Panc1 (cell line): ENCODE results near the gene NF1. TPM values are rescaled to one million over a fixed set of nuclear protein-coding genes. Genes with fewer than 3 reads are reported as not detected.

Experiments used
- ATAC-seq: fragments of 200-7000 bp; cut with Tn5 transposase; 2 replicates; pipeline ENCODE4 v1.9.1; 2020; ENCODE audit warnings: mild to moderate bottlenecking, moderate library complexity
- BruUV-seq: library from RNA; stranded (reverse); fragments of 400-500 nt; replicated peaks from 2 replicates; lab custom pipeline; 2021; lab: Mats Ljungman, UMichigan
- CTCF ChIA-PET: fragments of 300-600 bp; sonication (Branson Sonifier 250); formaldehyde crosslinking; loops from one replicate; lab custom pipeline; 2022; ENCODE audit warnings: antibody characterized with exemption; lab: Charles Lee
- POLR2A ChIA-PET: fragments of 300-600 bp; sonication (Branson Sonifier 250); formaldehyde crosslinking; loops from one replicate; lab custom pipeline; 2022; ENCODE audit warnings: antibody characterized with exemption; lab: Charles Lee
- DNase-seq: peaks from one replicate; pipeline ENCODE4 v3.0.0-alpha.2; 2010; ENCODE audit warnings: low read depth, low spot score
- H3K27ac ChIP-seq: 2 replicates; pipeline ENCODE4 v1.5.1; 2011; ENCODE audit warnings: mild to moderate bottlenecking, low read length, inconsistent platforms
- H3K27me3 ChIP-seq: fragments of 200-500 bp; sonication (Bioruptor generic); 2 replicates; pipeline ENCODE4 v1.6.0; 2014; ENCODE audit warnings: low read length, inconsistent platforms; ENCODE audit not compliant: control insufficient read depth, insufficient read depth
- H3K36me3 ChIP-seq: fragments of 200-500 bp; sonication (Bioruptor generic); 2 replicates; pipeline ENCODE4 v1.5.1; 2014; ENCODE audit warnings: inconsistent platforms, mild to moderate bottlenecking, low read length, moderate library complexity; ENCODE audit not compliant: control insufficient read depth, insufficient read depth
- H3K4me1 ChIP-seq: 2 replicates; pipeline ENCODE4 v1.5.1; 2011; ENCODE audit warnings: inconsistent platforms, mild to moderate bottlenecking, low read length, moderate library complexity; ENCODE audit not compliant: control insufficient read depth, insufficient read depth
- H3K4me3 ChIP-seq, 2 experiments: 2 replicates each; pipeline ENCODE4 v1.5.1; 2011 to 2012; ENCODE audit warnings: low read depth in 2 of 2, low read length in 2 of 2, mild to moderate bottlenecking in 2 of 2, inconsistent platforms in 1 of 2, moderate library complexity in 1 of 2
- H3K9me3 ChIP-seq: fragments of 200-500 bp; sonication (Bioruptor generic); 2 replicates; pipeline ENCODE4 v1.5.1; 2014; ENCODE audit warnings: low read depth, mild to moderate bottlenecking, inconsistent platforms, low read length, moderate library complexity; ENCODE audit not compliant: control insufficient read depth, insufficient read depth
- CTCF ChIP-seq: fragments of 450-650 bp; IDR thresholded peaks from 2 replicates; pipeline ENCODE4 v1.5.1; 2017; ENCODE audit warnings: mild to moderate bottlenecking
- POLR2AphosphoS5 ChIP-seq: IDR thresholded peaks from 2 replicates; pipeline ENCODE4 v1.6.1; 2012; ENCODE audit warnings: mild to moderate bottlenecking, low read depth, low read length, moderate library complexity
- SIN3A ChIP-seq: IDR thresholded peaks from 2 replicates; pipeline ENCODE4 v1.6.1; 2012; ENCODE audit warnings: low read depth, mild to moderate bottlenecking, low read length, moderate library complexity, borderline replicate concordance; ENCODE audit not compliant: insufficient read depth
- TCF7L2 ChIP-seq: IDR thresholded peaks from 2 replicates; pipeline ENCODE4 v1.6.1; 2011; ENCODE audit warnings: mild to moderate bottlenecking, low read depth, low read length, inconsistent platforms
- in situ Hi-C: cut with HindIII; loops from 2 replicates; pipeline ENCODE4 v1.10.0; 2016; ENCODE audit warnings: low sequenced_read_pairs, low pct_unique_long_range_greater_than_20kb
- intact Hi-C: fragments of 100-400 bp; cut with micrococcal nuclease; formaldehyde crosslinking; loops from one replicate; pipeline ENCODE4 v1.10.0; 2022; ENCODE audit not compliant: unreplicated experiment
- total RNA-seq: library from RNA; stranded (reverse); gene quantifications from one replicate; pipeline ENCODE4 v1.2.1, GENCODE V29; 2021; ENCODE audit not compliant: unreplicated experiment
- TF ChIP-seq, protein P1 (sequence below), 2 experiments: IDR thresholded peaks; 2 replicates each; pipeline ENCODE4 v1.6.1; 2011 to 2012; ENCODE audit warnings: low read depth in 2 of 2, control low read depth in 1 of 2, low read length in 1 of 2, mild to moderate bottlenecking in 1 of 2, moderate library complexity in 1 of 2; ENCODE audit not compliant: insufficient read depth in 1 of 2

Gene NF1
- total RNA-seq, 1 experiment from 2014 or later, result 82.5 TPM

GRCh38 chr17:31366088-31366487 is 271.3 kb downstream of the NF1 start:
- no peak overlapping the region for H3K4me3 ChIP-seq
- in situ Hi-C loops (no loop called here), intact Hi-C loops (no loop called here)
- H3K27ac ChIP-seq, result no peak overlapping the region
- H3K27me3 ChIP-seq, result no peaks in the 10 kb centered on the region
- ATAC-seq (no peak), DNase-seq (no peak)
- H3K4me1 ChIP-seq, result no peaks in the 10 kb centered on the region
- TF ChIP-seq TCF7L2 (no peak), POLR2AphosphoS5 (no peak), SIN3A (no peak), CTCF (no peak)
- TF ChIP-seq, protein P1, sequence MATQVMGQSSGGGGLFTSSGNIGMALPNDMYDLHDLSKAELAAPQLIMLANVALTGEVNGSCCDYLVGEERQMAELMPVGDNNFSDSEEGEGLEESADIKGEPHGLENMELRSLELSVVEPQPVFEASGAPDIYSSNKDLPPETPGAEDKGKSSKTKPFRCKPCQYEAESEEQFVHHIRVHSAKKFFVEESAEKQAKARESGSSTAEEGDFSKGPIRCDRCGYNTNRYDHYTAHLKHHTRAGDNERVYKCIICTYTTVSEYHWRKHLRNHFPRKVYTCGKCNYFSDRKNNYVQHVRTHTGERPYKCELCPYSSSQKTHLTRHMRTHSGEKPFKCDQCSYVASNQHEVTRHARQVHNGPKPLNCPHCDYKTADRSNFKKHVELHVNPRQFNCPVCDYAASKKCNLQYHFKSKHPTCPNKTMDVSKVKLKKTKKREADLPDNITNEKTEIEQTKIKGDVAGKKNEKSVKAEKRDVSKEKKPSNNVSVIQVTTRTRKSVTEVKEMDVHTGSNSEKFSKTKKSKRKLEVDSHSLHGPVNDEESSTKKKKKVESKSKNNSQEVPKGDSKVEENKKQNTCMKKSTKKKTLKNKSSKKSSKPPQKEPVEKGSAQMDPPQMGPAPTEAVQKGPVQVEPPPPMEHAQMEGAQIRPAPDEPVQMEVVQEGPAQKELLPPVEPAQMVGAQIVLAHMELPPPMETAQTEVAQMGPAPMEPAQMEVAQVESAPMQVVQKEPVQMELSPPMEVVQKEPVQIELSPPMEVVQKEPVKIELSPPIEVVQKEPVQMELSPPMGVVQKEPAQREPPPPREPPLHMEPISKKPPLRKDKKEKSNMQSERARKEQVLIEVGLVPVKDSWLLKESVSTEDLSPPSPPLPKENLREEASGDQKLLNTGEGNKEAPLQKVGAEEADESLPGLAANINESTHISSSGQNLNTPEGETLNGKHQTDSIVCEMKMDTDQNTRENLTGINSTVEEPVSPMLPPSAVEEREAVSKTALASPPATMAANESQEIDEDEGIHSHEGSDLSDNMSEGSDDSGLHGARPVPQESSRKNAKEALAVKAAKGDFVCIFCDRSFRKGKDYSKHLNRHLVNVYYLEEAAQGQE (IDR thresholded peaks at IDR 0.05; ENCODE audit: insufficient read depth in 1 of 2, low read depth in 2 of 2, low read length in 1 of 2), result no peak
- peaks cover 16% of the 10 kb centered on the region; the same call in 1 of the 2 replicates for H3K36me3 ChIP-seq
- ChIA-PET POLR2A (no interaction called here), CTCF (no interaction called here)
- no peaks in the 10 kb centered on the region for H3K9me3 ChIP-seq
- no TSS peak for BruUV-seq

GRCh38 chr17:31369266-31369665 is 274.5 kb downstream of the NF1 start:
- no peak for TF ChIP-seq SIN3A
- TF ChIP-seq TCF7L2, result no peak
- TF ChIP-seq, protein P1 (IDR thresholded peaks at IDR 0.05; ENCODE audit: insufficient read depth in 1 of 2, low read depth in 2 of 2, low read length in 1 of 2), result no peak
- no peak for TF ChIP-seq POLR2AphosphoS5
- no peak for TF ChIP-seq CTCF
- Histone ChIP-seq H3K4me3 (no peak overlapping the region), H3K4me1 (no peaks in the 10 kb centered on the region), H3K9me3 (no peaks in the 10 kb centered on the region), H3K27ac (no peak overlapping the region), H3K36me3 (peaks cover 15% of the 10 kb centered on the region; the same call in 1 of the 2 replicates), H3K27me3 (no peaks in the 10 kb centered on the region)
- intact Hi-C loops (no loop called here), in situ Hi-C loops (no loop called here)
- ChIA-PET CTCF (interaction anchor here (1.1 kb wide), 1 partner anchor 9 kb away, joined by 9 read pairs; no protein-coding TSS in a partner anchor), POLR2A (no interaction called here)
- no peak for DNase-seq
- no peak for ATAC-seq
- BruUV-seq, result no TSS peak
